HG02852 (cell line): ENCODE results near the gene COX6A1.
"Not testable (repeated sequence)": the region's sequence is repeated elsewhere in the genome, so short reads cannot be mapped to it uniquely, and the experiment has no call there.

ENCODE experiments used
- ATAC-seq: cut with Tn5 transposase; IDR thresholded peaks from one replicate; pipeline ENCODE4 v1.9.1; 2021; ENCODE audit warnings: mild to moderate bottlenecking, moderate library complexity; ENCODE audit not compliant: unreplicated experiment

COX6A1 gene

GRCh38 chr12:120466560-120467315 lies 28.8 kb downstream of the COX6A1 start:
- ATAC-seq: no peak

GRCh38 chr12:120467439-120467838 lies 29.5 kb downstream of the COX6A1 start:
- no peak for ATAC-seq

GRCh38 chr12:120468325-120468820 lies 30.5 kb downstream of the COX6A1 start:
- ATAC-seq: no peak

- ATAC-seq: peak; percentile 32
Measured at GRCh38 chr12:120468821-120469449, 31.0 kb downstream of the COX6A1 start.

GRCh38 chr12:120469450-120470149 lies 31.7 kb downstream of the COX6A1 start, which contains the start of gene SRSF9:
SRSF9 (minus strand) TSS chr12:120469748; CDS start chr12:120469609, 139 bp downstream.
- ATAC-seq: peak; percentile 88

GRCh38 chr12:120470150-120470784 lies 32.4 kb downstream of the COX6A1 start:
- peak; percentile 27 for ATAC-seq

- no peak for ATAC-seq
Measured at GRCh38 chr12:120472521-120472920, 34.6 kb downstream of the COX6A1 start.

- ATAC-seq: no peak
Measured at GRCh38 chr12:120473807-120474615, 36.1 kb downstream of the COX6A1 start.

GRCh38 chr12:120474616-120474960 lies 36.7 kb downstream of the COX6A1 start:
- no peak for ATAC-seq

- no peak for ATAC-seq
Measured at GRCh38 chr12:120475643-120476042, 37.7 kb downstream of the COX6A1 start.

GRCh38 chr12:120479458-120479857 lies 41.5 kb downstream of the COX6A1 start:
- no peak for ATAC-seq

- ATAC-seq: no peak
Measured at GRCh38 chr12:120480211-120480610, 42.3 kb downstream of the COX6A1 start.

- no peak for ATAC-seq
Measured at GRCh38 chr12:120481022-120481767, 43.3 kb downstream of the COX6A1 start.

GRCh38 chr12:120483621-120484020 lies 45.7 kb downstream of the COX6A1 start:
- no peak for ATAC-seq

GRCh38 chr12:120485961-120486881 lies 48.3 kb downstream of the COX6A1 start:
- ATAC-seq: no peak

GRCh38 chr12:120487552-120487951 lies 49.6 kb downstream of the COX6A1 start:
- ATAC-seq: not testable (repeated sequence)

GRCh38 chr12:120488057-120488640 lies 50.2 kb downstream of the COX6A1 start:
- no peak for ATAC-seq

GRCh38 chr12:120489018-120489417 lies 51.1 kb downstream of the COX6A1 start:
- no peak for ATAC-seq
